GM10266 (cell line): ENCODE data around the gene RPRD1B.

Experiments
- DNase-seq: peaks from one replicate; pipeline ENCODE4 v3.0.0; 2012; ENCODE audit errors: extremely low spot score
- TF ChIP-seq, protein P1 (sequence below): IDR thresholded peaks from 2 replicates; pipeline ENCODE4 v1.5.1; 2012; ENCODE audit warnings: mild to moderate bottlenecking, low read depth; ENCODE audit not compliant: control insufficient read depth, insufficient read depth; ENCODE audit errors: missing control alignments

RPRD1B gene

DNA sequence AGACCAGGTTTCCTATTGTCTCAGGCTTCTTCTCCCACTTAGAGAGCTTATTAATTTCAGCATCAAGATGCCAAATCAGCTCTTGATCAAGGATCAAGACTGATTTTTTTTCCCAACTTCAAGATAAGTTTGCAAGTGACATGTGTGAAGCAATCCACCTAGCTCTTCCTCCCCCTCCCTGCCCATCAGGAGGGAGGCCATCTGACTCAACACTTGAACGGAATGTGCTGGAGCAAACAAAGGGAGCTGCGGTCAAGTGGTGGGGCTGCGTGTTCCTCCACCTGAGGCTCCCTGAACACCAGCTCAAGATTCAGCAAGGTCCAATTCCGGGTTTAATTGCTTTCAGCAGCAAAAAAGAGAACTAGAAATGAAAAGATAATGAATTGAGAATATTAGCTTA, 39.0 kb upstream of the RPRD1B start:
- TF ChIP-seq, protein P1, sequence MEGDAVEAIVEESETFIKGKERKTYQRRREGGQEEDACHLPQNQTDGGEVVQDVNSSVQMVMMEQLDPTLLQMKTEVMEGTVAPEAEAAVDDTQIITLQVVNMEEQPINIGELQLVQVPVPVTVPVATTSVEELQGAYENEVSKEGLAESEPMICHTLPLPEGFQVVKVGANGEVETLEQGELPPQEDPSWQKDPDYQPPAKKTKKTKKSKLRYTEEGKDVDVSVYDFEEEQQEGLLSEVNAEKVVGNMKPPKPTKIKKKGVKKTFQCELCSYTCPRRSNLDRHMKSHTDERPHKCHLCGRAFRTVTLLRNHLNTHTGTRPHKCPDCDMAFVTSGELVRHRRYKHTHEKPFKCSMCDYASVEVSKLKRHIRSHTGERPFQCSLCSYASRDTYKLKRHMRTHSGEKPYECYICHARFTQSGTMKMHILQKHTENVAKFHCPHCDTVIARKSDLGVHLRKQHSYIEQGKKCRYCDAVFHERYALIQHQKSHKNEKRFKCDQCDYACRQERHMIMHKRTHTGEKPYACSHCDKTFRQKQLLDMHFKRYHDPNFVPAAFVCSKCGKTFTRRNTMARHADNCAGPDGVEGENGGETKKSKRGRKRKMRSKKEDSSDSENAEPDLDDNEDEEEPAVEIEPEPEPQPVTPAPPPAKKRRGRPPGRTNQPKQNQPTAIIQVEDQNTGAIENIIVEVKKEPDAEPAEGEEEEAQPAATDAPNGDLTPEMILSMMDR: no peak
- DNase-seq: no peak

DNA sequence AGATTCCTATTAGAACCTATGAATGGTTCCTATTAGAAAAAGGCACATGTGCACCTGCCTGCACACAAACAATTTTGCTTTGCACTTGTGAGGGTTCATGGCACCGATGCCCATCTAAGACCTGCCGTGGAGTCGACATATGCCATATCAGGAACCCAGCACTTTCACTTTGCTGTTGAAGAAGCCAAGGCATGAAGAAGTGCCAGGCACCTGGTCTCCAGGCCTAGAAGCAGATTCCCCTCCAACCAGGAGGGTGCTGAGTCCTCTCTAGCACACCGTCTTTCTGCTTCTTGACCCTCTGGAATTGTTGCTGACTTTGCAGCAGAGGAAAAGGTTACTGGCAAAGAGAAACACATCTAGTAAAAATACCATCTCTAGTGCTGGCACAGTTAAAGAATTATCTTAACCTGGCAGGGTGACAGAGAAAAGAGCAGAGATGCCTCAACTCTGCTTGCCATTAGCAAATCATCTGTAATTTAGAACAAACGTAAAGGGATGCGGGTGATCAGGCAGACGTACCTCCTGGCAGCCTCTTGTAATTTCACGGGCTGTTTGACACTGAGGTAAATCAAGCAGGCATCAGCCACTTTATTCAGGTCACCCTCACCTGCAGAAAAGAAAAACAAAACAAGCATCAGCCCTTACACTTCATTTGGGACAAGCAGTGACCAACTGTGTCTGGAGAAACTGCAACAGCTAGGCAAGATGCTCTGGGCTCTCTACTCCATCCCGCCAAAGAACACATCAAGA, 37.5 kb upstream of the RPRD1B start:
- DNase-seq: no peak
- TF ChIP-seq, protein P1: no peak

GRCh38 chr20:37997516-37997915, 36.0 kb upstream of the RPRD1B start:
- DNase-seq: no peak
- TF ChIP-seq, protein P1: no peak

DNA sequence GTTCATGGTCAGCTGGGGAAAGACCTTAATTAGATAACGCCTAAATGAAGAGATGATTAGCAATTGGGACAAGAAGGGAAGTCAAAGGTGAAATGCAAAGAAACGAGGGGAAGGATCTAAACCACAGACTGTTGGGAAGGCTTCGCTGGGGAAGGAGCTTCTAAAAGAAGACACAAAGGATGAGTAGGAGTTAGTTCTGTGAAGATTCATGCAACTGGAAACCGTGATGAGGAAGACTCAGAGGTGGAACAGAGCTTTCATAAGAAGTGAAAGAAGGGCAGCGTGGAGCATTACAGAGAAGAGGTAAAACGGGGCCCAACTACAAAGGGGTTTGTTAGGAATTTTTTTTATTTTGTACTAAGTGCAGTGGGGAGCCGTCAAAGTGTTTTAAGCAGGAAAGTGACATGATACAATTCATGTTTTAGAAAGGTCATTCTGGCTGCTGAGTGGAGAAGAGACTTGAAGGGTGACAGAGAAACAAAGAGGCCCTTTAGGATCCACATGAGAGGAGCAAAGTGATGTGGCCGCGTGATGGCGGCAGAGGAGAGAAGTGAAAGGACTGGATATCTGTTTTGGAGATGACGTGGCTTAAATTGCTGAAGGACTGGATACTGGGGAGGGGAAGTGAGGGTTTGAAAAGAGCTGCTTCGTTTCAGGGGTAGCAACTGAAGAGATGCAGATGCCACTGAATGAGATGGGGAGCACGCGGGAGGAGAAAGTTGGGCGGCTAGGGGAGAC, 33.9 kb upstream of the RPRD1B start:
- no peak for DNase-seq
- TF ChIP-seq, protein P1: no peak

- no peak for DNase-seq
- TF ChIP-seq, protein P1: no peak
Measured at GRCh38 chr20:38000293-38000692, 33.3 kb upstream of the RPRD1B start.

GRCh38 chr20:38001173-38001875, 32.2 kb upstream of the RPRD1B start:
- TF ChIP-seq, protein P1: no peak
- DNase-seq: no peak

GRCh38 chr20:38001981-38002380, 31.6 kb upstream of the RPRD1B start:
- TF ChIP-seq, protein P1: no peak
- DNase-seq: no peak
